ENCODE results near the gene ADGRB2. TPM values are rescaled to one million over a fixed set of nuclear protein-coding genes. Genes with fewer than 3 reads are reported as not detected.

Gene ADGRB2
- total RNA-seq, 2 donors from 2014 or later: 3.0 to 10.2 TPM

DNA sequence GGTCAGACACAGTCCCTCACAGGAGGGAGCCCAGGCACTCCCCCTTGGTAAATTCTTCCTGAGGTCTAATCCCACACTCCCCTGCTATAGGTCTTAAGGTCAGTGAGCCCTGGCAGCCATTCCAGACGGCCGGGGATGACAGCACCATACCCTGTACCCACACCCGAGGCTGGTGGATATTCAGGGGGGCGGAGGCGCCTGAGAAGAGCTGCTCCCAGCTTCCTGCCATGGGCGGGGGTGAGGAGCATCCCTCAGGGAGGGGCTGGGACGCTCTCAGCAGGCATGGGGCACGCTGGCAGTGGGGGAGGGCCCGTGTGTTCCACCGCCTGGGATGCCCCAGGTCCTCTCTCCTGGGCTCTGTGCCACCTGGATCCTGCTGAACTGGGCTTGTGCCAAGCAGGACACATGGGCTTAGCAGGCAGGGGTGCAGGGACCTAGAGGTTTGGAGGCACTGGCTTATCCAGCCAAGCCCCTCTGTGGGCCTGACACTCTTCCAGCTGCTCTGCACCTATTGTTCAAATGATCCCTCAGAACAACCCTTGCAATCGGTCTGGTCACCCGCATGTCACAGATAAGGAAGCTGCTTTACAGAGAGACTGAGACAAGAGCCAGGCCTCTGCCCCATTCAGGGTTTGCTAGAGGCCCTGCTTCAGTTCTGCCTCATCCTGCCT, 5.7 kb upstream of the ADGRB2 start:
- 23% methylated on average over 12 of the region's 12 CpGs for WGBS
- Histone ChIP-seq H3K36me3 (no peaks in the 10 kb centered on the region), H3K4me3 (no peak overlapping the region), H3K27ac (no peak overlapping the region), H3K9me3 (no peaks in the 10 kb centered on the region), H3K4me1 (replicated peaks) (no peaks in the 10 kb centered on the region), H3K27me3 (replicated peaks; ENCODE audit: insufficient read depth) (peaks cover 6% of the 10 kb centered on the region)
- TF ChIP-seq POLR2A (IDR thresholded peaks at IDR 0.05) (no peak), POLR2AphosphoS5 (IDR thresholded peaks at IDR 0.05) (no peak)
- TF ChIP-seq, protein P1, sequence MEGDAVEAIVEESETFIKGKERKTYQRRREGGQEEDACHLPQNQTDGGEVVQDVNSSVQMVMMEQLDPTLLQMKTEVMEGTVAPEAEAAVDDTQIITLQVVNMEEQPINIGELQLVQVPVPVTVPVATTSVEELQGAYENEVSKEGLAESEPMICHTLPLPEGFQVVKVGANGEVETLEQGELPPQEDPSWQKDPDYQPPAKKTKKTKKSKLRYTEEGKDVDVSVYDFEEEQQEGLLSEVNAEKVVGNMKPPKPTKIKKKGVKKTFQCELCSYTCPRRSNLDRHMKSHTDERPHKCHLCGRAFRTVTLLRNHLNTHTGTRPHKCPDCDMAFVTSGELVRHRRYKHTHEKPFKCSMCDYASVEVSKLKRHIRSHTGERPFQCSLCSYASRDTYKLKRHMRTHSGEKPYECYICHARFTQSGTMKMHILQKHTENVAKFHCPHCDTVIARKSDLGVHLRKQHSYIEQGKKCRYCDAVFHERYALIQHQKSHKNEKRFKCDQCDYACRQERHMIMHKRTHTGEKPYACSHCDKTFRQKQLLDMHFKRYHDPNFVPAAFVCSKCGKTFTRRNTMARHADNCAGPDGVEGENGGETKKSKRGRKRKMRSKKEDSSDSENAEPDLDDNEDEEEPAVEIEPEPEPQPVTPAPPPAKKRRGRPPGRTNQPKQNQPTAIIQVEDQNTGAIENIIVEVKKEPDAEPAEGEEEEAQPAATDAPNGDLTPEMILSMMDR (IDR thresholded peaks at IDR 0.05): no peak
- peak; percentile 65 for DNase-seq (ENCODE audit: low spot score)
- intact Hi-C loops (cut with DNase I): loop anchor here (10.0 kb wide), 1 partner anchor 295 kb away; no protein-coding TSS in a partner anchor

DNA sequence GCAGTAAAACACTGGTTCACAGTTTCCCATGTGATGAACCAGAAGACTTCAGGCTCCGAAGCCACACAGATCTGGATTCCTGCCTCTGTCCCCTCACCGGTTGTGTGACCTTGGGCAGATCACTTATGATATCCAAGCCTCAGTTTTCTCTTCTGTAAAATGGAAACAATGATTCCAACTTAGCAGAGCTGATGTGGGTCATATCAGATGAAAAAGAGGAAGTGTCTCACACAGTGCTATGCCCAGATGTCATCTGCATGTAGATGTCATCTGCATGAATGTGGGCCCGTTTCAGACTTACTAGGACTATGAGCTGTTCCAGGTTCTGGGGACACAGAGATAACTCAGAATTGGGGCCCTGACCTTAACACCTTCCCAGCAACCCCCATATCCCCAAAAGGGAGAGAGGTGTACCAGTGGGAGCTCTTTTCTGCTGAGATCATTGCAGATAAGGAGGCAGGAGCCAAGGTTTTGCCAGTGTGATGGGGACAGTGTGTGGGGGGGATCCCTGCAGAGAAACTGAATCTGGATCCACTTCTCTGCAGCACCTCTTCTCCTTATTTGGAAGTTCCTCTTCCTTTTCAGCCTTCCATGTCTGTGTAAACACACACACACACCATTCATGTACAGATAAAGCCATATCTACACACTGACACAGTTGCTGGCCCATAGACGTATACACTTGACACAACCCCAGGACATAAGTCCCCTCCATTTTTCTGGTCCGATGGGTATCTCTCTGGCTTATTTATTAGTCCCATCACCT, 5.0 kb upstream of the ADGRB2 start:
- DNase-seq (ENCODE audit: low spot score): no peak
- H3K9me3 ChIP-seq: no peaks in the 10 kb centered on the region
- no peaks in the 10 kb centered on the region for H3K36me3 ChIP-seq
- WGBS: 65% methylated on average over 5 of the region's 5 CpGs
- intact Hi-C loops (cut with DNase I): loop anchor here (10.0 kb wide), 1 partner anchor 296 kb away; no protein-coding TSS in a partner anchor
- no peak overlapping the region for H3K27ac ChIP-seq
- no peak overlapping the region for H3K4me3 ChIP-seq
- TF ChIP-seq, protein P1 (IDR thresholded peaks at IDR 0.05): no peak
- TF ChIP-seq POLR2AphosphoS5 (IDR thresholded peaks at IDR 0.05) (no peak), POLR2A (IDR thresholded peaks at IDR 0.05) (no peak)
- peaks cover 3% of the 10 kb centered on the region for H3K27me3 ChIP-seq (replicated peaks; ENCODE audit: insufficient read depth)
- H3K4me1 ChIP-seq (replicated peaks): no peaks in the 10 kb centered on the region

DNA sequence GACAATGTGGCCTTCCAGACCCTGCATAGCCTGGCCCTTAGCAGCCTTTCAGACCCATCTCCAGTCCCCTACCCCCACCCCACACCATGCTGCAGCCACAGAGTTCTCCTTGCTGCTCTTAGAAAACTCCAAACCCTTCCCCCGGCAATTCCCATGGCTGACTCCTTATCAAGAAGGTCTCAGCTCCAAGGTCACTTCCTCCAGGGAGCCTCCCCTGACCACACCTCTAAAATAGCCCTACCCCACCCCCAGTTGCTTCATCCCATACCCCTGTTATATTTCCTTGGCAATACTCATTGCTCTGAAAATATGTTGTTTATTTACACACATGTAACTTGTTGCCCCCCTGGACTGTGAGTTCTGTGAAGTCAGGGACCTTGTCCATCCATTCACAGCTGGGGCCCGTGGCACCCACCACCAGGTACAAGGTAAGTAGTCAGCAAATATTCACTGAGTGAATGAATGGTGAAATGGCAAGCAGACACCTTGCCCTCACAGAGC, 4.3 kb upstream of the ADGRB2 start:
- DNase-seq (ENCODE audit: low spot score): no peak
- H3K36me3 ChIP-seq: no peaks in the 10 kb centered on the region
- H3K27me3 ChIP-seq (replicated peaks; ENCODE audit: insufficient read depth): no peaks in the 10 kb centered on the region
- intact Hi-C loops (cut with DNase I): loop anchor here (10.0 kb wide), 1 partner anchor 296 kb away; no protein-coding TSS in a partner anchor
- no peaks in the 10 kb centered on the region for H3K9me3 ChIP-seq
- H3K4me3 ChIP-seq: no peak overlapping the region
- TF ChIP-seq, protein P1 (IDR thresholded peaks at IDR 0.05): no peak
- no peak overlapping the region for H3K27ac ChIP-seq
- no peaks in the 10 kb centered on the region for H3K4me1 ChIP-seq (replicated peaks)
- WGBS: 79% methylated on average over 2 of the region's 2 CpGs

DNA sequence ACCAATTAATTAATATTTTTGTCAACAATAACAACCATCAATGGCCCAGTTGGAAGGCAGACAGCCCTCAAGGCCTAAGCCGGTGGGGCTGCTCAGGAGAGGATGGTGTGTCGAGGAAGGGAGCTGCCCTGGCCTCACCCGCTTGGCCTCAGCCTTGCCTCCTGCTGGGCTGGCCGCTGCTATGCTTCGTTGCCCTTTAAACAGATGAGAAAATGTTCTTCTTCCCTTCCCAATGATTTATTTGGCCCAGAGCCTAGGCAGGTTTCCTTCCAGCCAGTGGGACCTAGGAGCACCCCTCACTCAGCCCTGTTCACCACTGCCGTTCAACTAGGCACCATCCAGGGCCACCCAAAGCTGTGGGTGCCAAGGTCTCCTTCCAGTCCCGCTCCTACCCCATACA, 3.1 kb upstream of the ADGRB2 start:
- TF ChIP-seq, protein P1 (IDR thresholded peaks at IDR 0.05): no peak
- TF ChIP-seq POLR2AphosphoS5 (IDR thresholded peaks at IDR 0.05) (no peak), POLR2A (IDR thresholded peaks at IDR 0.05) (no peak)
- Histone ChIP-seq H3K27me3 (replicated peaks; ENCODE audit: insufficient read depth) (no peaks in the 10 kb centered on the region), H3K4me1 (replicated peaks) (peaks cover 4% of the 10 kb centered on the region), H3K9me3 (no peaks in the 10 kb centered on the region), H3K4me3 (no peak overlapping the region), H3K36me3 (no peaks in the 10 kb centered on the region), H3K27ac (no peak overlapping the region)
- 80% methylated on average over 7 of the region's 7 CpGs for WGBS
- DNase-seq (ENCODE audit: low spot score): no peak
- intact Hi-C loops (cut with DNase I): loop anchor here (10.0 kb wide), 1 partner anchor 298 kb away; no protein-coding TSS in a partner anchor
